Astrocyte of the cerebellum (primary cell): ENCODE results near the gene CACNA1G.

Source experiments
- DNase-seq: peaks from one replicate; pipeline ENCODE4 v3.0.0-alpha.2; 2011; ENCODE audit warnings: low read depth
- H3K4me3 ChIP-seq: 2 replicates; pipeline ENCODE4 v1.5.1; 2011; ENCODE audit warnings: mild to moderate bottlenecking, low read depth, low read length, moderate library complexity
- in situ Hi-C: cut with HindIII; loops from 2 replicates; pipeline ENCODE4 v1.10.0; 2017; ENCODE audit warnings: low sequenced_read_pairs
- TF ChIP-seq, protein P1 (sequence below): IDR thresholded peaks from 2 replicates; pipeline ENCODE4 v1.5.1; 2012; ENCODE audit warnings: low read length, low read depth, moderate library complexity, mild to moderate bottlenecking; ENCODE audit errors: missing control alignments

The CACNA1G gene

DNA sequence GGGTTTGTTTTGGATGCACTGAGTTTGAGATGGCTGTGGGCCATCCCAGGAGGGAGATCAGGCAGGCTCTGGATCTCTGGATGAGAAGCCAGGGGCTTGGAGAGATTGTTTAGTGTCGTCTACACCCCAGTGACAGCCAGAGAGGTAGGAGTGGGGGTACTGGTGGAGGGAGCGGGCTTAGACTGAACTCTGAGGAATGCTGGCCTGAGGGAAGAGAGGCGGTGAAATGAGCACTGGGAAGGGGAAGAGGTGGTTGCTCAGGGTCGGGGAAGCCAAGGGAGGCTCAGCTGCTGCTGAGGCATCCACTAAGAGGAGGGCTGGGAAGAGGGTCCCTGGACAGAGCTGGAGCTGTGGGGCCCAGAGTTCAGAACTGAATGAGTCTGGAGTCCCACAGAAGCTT is 23.6 kb downstream of the CACNA1G start:
- TF ChIP-seq, protein P1, sequence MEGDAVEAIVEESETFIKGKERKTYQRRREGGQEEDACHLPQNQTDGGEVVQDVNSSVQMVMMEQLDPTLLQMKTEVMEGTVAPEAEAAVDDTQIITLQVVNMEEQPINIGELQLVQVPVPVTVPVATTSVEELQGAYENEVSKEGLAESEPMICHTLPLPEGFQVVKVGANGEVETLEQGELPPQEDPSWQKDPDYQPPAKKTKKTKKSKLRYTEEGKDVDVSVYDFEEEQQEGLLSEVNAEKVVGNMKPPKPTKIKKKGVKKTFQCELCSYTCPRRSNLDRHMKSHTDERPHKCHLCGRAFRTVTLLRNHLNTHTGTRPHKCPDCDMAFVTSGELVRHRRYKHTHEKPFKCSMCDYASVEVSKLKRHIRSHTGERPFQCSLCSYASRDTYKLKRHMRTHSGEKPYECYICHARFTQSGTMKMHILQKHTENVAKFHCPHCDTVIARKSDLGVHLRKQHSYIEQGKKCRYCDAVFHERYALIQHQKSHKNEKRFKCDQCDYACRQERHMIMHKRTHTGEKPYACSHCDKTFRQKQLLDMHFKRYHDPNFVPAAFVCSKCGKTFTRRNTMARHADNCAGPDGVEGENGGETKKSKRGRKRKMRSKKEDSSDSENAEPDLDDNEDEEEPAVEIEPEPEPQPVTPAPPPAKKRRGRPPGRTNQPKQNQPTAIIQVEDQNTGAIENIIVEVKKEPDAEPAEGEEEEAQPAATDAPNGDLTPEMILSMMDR = no peak
- H3K4me3 ChIP-seq = no peak overlapping the region
- in situ Hi-C loops = no loop called here
- no peak for DNase-seq

DNA sequence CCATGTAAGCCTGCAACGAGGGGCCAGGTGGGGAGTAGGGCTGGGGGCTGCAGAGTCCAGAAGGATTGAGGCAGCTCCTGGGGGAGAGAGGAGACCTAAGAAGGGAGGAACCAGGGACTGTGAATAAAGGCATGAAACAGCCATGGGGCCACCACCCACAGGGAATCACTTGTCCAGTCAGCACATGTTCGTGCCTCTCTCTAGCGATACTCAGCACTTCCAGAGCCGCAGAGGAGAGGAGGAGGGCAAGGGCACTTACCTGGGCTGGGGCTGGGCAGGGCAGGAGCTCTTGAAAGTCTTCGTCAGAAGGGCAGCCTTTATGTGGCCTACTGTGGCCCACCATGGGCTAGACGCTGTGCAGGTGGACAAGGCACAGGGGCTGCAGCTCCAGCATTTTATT is 24.2 kb downstream of the CACNA1G start:
- in situ Hi-C loops = no loop called here
- H3K4me3 ChIP-seq = no peak overlapping the region
- TF ChIP-seq, protein P1 = no peak
- no peak for DNase-seq

DNA sequence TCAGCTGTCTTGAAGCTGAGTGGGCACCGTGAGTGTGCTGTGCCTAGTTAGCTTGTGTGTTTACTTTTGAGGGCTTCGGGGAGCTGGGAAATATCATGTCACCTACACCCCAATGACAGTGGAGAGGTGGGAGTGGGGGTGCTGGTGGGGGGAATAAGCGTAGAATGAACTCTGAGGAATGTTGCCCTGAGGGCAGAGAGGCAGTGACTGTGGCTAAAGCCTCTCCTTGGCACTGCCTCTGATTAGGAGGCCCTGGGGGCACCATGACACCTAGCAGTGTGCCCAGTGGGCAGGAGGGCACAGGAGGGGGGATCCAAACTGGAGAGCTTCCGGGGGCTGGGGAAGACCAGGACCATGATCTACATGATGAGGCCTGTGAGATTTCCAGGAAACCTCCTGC is 24.8 kb downstream of the CACNA1G start:
- in situ Hi-C loops = no loop called here
- H3K4me3 ChIP-seq = no peak overlapping the region
- no peak for DNase-seq
- TF ChIP-seq, protein P1 = no peak

DNA sequence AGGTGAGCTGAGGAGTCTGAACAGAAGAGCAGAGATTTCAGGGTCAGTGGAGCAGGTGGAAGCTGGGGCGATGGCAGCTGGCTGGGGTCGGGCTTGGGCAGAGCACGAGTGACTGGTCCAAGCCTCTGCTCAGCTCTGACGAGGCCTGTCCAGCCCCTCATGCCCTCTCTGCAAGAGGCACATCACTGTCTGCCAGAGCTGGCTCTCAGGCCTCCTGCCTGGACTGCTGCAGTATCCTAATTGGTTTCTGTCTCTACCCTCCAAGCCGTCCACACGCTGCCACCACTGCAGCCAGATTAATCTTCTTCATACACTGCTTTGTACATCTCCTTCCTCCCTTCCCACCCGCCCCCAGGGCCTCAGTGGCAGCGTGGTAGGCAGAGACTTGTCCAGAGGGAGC is 25.4 kb downstream of the CACNA1G start:
- in situ Hi-C loops = no loop called here
- DNase-seq = no peak
- TF ChIP-seq, protein P1 = no peak
- H3K4me3 ChIP-seq = no peak overlapping the region

DNA sequence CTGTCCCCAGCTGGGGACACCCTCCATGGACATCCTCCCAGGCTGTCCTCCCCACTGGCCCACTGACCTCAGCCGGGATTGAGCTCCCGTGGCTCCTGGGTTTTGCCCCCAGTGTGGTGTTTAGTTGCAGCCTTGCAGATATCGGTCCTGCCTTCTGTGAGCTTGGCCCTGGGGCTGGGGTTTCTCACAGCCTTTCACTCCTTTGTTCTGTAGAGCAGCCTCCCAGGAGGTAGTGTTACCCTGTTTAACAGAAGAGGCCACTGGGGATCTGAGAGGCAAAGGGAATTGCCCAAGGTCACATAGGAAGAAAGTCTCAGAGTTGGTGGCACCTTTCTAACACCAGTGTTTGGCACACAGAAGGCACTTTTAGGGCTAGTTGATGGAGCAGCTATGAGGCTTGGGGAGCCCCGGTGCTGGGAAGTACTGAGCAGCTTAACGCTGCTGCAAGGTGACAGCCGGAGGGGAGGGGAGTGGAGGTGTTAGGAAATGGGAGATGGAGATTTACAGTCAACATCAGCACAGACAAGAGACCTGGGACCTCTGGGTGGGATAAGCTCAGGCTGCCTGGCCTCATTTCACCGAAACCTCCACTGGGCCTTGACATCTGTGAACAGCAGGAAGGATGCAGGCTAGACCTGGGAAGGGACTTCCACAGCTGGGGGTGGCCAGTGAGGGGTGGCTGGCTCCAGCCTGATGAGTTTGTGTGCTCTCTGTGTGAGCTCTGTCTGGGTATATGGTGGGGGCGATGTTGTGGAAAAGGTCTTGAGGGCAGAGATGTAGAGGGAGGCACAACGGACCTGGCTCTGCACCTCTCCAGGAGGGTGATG is 26.1 kb downstream of the CACNA1G start:
- no peak overlapping the region for H3K4me3 ChIP-seq
- TF ChIP-seq, protein P1 = no peak
- in situ Hi-C loops = no loop called here
- DNase-seq = no peak

DNA sequence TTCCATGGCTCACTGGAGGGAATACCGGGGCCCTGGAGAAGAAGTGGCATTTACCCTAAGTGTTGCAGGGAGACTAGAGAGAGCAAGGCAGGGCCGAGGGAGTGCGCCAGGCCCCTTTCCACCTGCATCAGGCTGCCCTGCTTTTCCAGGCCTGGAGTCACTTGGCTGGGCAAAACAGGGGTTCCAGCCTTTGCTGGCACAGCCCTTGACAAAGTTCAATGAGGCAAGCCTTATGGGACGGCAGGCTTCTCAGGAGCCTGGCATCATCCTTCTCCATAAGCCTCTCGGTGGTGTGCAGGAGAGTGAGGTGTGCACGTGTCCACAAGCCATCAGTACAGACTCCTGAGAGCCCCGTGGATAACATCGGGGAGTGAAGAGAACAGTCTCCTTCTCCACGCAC is 27.1 kb downstream of the CACNA1G start:
- no peak for DNase-seq
- TF ChIP-seq, protein P1 = no peak
- no peak overlapping the region for H3K4me3 ChIP-seq
- in situ Hi-C loops = no loop called here
